CD4-positive, alpha-beta T cell treated with Interleukin-17A for 4 hours (primary cell): Measurements from ENCODE around the gene TECR.
"Not testable (repeated sequence)": the region's sequence is repeated elsewhere in the genome, so short reads cannot be mapped to it uniquely, and the experiment has no call there.

Source experiments
- DNase-seq: peaks from one replicate; pipeline ENCODE4 v3.0.0-alpha.2; 2020; ENCODE audit warnings: mixed read lengths

TECR gene

GRCh38 chr19:14540741-14541525 is 11.5 kb downstream of the TECR start:
- no peak for DNase-seq

DNA sequence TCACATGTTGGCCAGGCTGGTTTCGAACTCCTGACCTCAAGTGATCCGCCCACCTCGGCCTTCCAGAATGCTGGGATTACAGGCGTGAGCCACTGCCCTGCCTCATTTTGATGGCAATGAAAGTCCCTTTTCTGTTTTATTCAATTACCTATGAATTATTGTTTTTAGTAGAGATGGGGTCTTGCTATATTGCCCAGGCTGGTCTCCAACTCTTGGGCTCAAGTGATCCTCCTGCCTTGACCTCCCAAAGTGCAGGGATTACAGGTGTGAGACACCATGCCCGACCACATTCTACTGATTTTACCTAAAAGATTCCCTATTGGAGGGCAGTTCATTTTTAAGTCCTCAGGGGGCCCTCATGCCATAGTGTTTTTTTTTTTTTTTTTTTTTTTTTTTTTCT is 12.6 kb downstream of the TECR start:
- DNase-seq, result not testable (repeated sequence)

DNA sequence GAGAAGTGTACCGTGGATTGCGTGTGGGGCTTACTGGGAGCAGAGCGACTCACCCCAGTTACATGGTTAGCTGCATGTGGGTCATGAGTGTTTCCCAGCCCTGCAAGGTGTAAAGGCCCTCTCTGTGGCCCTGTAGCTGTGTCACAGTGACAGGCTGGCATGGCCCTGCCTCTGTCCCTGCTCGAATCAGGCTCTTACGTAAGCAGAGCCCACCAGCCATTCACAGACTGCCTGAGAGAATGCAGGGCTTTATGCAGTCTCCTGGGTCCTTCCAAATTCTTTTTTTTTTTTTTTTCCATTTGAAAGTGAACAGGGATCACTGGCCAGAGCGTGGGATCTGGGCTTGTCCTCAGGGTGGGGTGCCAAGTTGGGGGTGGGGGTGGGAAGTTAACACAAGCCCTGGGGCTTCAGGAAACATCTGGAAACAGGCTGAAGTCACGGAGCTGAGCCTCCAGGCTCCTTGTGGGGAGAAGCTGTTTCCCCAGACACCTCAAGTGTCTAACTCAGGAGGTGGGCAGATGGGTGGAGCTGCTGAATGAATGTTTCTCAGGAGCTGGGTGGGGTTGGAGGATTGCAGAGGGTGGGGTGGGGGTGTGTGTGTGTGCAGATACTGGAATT is 13.4 kb downstream of the TECR start:
- DNase-seq, result no peak

DNA sequence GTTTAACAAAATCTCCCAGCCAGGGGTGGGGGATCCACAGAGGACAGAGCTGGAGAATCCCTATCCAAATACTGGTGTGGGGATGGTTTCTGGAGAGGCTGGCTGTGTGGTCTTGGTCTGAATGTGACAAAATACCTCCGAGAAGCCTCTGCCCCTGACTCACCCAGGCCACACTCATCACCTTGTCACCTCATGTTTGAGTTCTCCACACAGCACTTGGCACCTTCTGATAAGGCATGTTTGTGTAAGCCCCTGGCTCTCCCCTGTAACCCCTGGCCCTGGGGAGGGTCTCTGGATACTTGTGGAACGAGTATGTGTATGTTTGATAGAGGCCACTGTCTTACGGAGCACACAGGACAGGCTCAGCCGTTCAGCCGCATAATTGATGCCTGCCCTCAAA is 14.7 kb downstream of the TECR start:
- DNase-seq, result no peak

GRCh38 chr19:14544977-14545715 is 15.8 kb downstream of the TECR start:
- no peak for DNase-seq

DNA sequence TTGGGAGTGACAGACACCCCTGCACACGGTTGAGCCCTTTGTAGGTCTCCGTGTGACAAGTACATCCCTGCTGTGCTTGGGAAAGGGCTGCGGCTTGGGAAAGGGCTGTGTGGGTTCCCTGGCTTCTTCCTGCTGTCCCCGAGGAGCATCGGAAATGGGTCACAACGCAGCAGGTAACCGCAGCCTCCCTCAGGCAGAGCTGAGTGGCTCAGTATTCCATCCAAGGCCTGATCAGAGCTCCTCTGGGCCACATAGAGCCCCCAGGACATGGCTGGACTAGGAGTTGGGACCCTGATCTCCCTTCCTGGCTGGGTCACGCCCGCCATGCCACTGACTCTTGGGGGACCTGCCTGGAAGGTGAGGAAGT is 16.3 kb downstream of the TECR start:
- DNase-seq, result no peak

DNA sequence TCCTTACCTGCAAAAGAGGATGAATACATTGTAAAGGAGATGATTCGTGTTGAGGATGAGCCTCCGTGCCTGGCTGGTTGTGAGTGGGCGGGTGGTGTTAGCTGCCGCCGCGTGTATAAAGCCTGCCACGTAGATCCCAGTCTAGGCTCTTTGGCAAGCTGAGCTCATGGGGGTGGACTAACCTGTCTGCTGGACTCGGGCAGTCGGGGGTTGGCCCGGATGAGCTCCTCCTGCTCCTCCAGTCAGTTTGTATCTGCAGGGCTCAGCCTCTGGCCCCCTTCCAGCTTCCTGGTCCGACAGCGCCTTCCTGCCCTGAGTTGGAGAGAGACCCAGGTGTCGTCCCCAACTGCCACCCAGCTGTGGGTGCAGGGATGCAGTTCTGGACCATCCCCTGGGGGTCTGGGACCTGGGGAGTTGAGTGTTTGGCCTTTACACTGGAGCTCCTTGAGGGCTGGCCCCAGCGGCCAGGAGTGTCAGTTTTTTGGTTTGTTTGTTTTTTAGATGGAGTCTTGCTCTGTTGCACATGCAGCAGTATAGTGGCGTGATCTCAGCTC is 20.9 kb downstream of the TECR start:
- no peak for DNase-seq

GRCh38 chr19:14551134-14552005 is 22.0 kb downstream of the TECR start:
- DNase-seq, result peak; percentile 87

DNA sequence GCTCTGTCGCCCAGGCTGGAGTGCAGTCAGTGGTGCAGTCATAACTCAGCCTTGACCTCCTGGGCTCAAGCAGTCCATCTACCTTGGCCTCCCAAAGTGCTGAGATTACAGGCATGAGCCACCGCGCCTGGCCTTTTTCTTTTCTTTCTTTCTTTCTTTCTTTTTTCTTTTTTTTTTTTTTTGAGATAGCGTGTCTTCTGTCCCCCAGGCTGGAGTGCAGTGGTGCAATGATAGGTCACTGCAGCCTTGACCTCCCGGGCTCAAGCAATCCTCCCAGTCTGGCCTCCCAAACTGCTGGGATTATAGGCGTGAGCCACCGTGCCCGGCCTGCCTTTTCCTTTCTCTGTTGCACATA is 22.6 kb downstream of the TECR start:
- not testable (repeated sequence) for DNase-seq

GRCh38 chr19:14553042-14553938 is 23.9 kb downstream of the TECR start:
- DNase-seq, result no peak

- no peak for DNase-seq
Measured at GRCh38 chr19:14553939-14554243, 24.5 kb downstream of the TECR start.

DNA sequence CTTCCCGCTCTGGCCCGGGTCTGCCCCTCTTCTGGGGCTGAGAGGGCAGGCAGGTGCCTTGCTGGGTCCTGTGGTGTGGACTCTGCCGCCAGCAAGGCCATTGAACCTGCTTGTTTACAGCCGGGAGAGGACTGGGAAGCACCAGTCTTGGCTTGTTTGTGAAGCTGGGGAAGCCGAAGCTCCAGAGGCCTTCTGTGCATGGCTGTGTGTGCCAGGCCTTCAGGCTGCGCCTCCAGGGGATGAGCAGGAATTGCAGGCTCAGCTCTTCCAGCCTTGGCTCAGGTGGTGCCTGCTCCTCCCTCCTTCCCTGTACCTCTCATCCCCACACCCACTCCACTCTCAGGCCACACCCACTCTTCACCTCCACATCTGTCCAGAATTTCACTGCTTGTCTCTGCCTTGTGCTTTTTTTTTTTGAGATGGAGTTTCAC is 25.0 kb downstream of the TECR start:
- DNase-seq, result no peak

- DNase-seq, result no peak
Measured at GRCh38 chr19:14555918-14556661, 26.7 kb downstream of the TECR start.

GRCh38 chr19:14556662-14557188 is 27.3 kb downstream of the TECR start:
- DNase-seq, result peak; percentile 86

DNA sequence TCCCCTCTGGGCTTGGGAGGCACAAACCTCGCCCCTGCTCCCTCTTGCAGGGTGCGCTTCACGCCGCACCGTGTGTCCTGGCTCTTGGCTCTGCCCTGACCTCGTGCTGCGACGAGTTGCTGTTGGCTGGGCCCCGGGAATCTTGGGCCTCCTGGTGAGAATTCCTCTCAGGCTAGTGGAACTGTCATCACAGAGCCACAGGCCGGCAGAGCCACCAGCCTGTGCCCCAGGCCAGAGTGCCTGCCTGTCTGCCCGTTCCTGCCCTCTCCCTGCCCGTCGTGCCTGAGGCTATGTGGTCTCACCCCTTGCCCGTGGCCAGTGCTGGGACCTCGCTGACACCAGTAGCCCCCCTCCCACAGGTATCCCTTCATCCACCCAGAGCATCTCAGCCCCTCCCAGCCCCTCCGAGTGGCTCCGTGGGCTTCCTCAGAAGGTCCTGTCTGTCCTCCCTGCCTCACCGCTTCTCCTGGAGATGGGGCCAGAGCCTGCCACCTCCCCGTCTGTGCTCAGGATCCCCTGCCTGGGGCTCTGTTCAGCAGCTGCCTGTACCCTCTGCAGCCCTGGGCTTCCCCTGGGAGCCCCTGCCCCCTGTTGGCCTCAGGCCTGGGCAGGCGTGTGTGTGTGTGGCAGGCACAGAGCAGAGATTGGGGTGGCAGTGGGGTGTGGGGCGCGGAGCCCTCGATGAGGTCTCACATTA is 29.1 kb downstream of the TECR start:
- DNase-seq, result no peak

DNA sequence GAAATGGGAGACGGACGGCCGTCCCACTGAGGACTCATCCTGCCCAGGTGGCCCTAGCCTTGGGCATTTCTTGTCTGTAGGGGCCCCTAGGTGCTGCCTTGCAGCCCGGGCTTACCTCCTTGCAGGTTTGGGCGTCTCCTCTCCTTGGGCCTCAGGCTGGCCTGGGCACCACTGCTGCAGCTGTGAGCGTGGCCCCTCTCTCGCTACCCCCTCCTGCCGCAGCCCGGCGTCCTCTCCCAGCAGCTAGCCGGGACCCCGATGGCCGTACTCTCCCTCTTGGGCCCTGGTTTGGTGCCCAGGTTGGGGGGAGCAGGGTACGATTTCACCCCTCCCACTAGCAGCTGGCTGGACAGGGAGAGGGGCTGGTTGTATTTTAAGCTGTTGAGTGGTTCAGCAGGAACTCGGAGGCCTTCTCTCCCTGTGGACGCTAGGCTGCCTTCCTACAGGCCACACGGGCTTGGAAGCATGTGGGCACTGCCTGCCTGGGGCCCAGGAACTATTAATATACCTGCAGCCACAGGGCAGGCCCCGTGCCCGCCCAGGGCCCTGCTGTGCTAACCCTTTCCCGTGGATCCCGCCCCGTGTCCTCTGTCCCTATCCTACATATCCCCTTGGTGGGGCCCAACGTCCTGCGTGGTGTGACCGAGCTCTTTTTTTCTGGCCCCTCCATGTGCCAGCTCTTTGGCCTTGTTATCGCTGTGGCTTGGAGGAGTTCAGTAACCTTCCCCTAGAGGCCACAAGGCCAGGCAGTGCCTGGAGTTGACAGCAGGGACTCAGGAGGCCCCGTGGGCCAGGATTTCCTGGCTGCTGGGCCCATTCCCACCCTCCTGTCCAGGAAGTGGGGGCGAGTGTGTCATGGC is 30.8 kb downstream of the TECR start:
- no peak for DNase-seq

- DNase-seq, result no peak
Measured at GRCh38 chr19:14560776-14561108, 31.3 kb downstream of the TECR start.

DNA sequence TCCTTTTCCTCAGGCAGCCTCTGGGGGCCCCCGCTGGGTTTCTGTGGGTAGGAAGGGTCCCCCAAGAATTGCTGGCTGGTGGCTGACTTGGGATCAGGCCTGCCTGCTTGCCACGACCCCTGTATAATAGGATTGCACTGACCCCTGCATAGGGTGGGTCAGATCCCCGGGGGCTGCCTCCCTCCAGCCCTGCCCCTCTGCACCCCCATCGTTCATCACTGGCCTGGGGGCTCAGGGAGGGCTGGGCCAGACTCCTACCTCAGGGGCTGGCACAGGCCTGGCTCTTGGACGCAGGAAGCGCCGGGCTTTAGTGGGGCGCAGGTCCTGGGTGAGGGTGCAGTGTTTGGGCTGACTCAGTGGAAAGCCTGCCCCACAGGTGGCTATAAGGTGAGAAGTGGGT is 31.9 kb downstream of the TECR start:
- DNase-seq, result no peak

- DNase-seq, result no peak
Measured at GRCh38 chr19:14561847-14562351, 32.5 kb downstream of the TECR start.
